Neural progenitor cell (in vitro differentiated cells): ENCODE data around the gene VWA5B1.

ENCODE experiments used
- EZH2 ChIP-seq: fragments of 200-600 bp; sonication (generic); IDR thresholded peaks from 2 replicates; pipeline ENCODE4 v1.6.1; 2017; ENCODE audit warnings: antibody characterized with exemption, mild to moderate bottlenecking, moderate library complexity
- EZH2phosphoT487 ChIP-seq: fragments of 200-600 bp; sonication (generic); IDR thresholded peaks from 2 replicates; pipeline ENCODE4 v1.6.1; 2017; ENCODE audit warnings: antibody characterized with exemption
- TF ChIP-seq, protein P1 (sequence below): fragments of 200-600 bp; sonication (generic); IDR thresholded peaks from 2 replicates; pipeline ENCODE4 v1.5.1; 2017; ENCODE audit warnings: antibody characterized with exemption, mild to moderate bottlenecking

DNA sequence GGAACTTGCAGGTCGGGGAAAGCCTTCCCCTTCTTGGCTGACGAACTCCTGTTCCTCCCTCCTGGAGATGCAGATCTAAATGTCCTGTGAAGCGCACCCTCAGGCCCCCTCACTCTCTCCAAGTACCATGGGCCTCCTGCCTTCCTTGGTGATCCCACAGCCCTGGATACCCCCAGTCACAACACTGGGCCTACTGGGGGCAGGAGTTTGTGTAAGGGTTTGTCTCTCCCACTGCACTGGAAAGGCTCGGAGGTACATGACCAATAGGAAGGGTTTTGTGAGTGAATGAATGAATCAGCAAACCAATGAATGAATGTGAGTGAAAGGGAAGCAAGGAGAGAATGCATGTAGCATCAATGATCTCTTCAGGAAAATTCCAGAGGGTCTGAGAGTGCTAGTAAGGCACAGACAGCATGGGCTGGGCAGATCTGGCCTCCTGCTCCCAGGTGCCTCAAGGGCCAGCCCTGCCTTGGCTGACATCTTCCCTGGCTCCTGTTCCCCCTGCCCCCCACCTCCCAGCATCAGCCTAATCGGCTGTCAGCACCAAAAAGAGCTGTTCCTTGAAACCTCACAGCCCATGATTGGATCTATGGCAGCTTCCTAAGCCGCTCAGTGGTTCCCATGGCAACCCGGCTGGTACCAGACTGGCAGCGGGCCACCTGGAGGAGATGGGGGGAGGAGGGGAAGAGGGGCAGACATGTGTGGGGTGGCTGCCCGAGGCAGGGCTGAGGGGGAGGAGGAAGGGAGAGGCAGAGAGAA is 95.8 kb downstream of the VWA5B1 start:
- TF ChIP-seq EZH2phosphoT487, result no peak
- TF ChIP-seq, protein P1, sequence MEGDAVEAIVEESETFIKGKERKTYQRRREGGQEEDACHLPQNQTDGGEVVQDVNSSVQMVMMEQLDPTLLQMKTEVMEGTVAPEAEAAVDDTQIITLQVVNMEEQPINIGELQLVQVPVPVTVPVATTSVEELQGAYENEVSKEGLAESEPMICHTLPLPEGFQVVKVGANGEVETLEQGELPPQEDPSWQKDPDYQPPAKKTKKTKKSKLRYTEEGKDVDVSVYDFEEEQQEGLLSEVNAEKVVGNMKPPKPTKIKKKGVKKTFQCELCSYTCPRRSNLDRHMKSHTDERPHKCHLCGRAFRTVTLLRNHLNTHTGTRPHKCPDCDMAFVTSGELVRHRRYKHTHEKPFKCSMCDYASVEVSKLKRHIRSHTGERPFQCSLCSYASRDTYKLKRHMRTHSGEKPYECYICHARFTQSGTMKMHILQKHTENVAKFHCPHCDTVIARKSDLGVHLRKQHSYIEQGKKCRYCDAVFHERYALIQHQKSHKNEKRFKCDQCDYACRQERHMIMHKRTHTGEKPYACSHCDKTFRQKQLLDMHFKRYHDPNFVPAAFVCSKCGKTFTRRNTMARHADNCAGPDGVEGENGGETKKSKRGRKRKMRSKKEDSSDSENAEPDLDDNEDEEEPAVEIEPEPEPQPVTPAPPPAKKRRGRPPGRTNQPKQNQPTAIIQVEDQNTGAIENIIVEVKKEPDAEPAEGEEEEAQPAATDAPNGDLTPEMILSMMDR, result no peak
- TF ChIP-seq EZH2, result no peak
